ENCODE measurements around the gene L3MBTL1.
"Not testable (repeated sequence)": the region's sequence is repeated elsewhere in the genome, so short reads cannot be mapped to it uniquely, and the experiment has no call there.

Gene L3MBTL1

DNA sequence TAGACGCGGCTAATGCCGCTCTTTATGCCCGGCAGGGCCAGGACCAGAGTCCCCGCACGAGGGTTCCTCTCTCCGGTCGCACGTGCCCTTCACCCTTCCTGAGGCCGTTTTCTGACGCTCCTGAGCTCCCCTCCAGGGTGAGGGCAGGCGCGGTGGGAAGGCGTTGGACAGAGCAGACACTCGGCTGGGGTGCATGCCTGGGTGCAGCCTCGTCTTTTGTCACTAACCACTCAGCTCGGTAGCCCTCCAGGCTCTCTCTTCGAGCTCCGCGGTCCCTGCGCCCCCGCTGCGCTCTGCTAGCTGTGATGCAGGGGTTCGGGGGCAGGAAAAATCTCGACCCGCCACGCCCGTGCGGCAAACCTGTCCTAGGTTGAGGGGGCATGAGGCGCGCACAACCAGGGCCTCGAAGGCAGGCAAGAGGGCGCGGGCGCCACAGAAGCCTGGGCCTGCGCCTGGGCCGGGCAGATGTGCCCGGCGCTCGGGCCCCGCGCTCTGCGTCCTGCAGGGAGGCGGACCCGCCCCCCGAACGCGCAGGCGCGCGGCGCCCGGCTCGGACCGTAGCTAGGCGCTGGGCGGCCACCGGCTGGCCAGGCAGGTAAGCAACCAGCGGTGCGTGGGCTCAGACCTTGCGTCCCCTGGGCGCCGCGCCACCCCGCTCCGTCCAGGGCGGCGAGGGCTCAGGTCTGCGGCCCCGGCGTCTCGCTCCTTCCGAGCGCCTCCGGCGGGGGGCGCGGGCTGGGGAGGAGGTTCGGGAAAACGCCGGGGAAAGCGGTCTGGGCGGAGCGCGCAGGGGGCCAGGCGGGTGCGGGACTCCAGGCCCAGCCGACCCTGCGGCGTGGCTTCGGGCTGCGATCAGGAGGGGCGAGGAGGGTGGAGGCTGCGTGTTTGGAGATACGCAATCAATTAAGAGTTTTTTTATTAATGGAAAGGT, at the start of gene L3MBTL1:
Gene L3MBTL1, plus strand, starts transcription at position 548 of the 931 bp plus-strand sequence. CDS start 5,807 bp downstream, outside the sequence.
- peak in 1 of 2 donors; percentile 1 for DNase-seq

DNA sequence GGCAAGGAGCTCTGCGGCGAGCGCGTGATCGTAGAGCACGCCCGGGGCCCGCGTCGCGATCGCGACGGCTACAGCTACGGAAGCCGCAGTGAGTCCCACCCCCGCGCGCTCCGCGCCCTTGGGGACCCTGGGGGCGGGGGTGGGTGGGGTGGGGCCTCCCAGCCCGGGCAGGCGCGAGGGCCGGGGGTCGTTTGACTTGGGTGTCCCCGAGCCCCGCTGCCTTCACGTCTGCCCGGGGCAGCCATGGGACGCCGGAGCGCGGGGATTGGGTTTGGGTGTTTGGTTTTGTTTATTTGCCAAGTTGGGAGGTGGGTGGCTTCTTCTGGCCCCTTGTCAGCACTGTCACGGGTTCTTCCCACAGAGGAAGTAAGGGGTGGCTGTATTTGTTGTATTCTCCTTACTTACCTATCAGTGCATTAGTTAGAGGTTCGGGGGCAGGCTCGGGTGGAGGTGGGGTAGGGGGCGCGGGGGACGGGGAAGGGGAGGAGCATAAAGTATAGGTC, 49.0 kb upstream of the L3MBTL1 start:
- DNase-seq, result peak; percentile 27 to 48

DNA sequence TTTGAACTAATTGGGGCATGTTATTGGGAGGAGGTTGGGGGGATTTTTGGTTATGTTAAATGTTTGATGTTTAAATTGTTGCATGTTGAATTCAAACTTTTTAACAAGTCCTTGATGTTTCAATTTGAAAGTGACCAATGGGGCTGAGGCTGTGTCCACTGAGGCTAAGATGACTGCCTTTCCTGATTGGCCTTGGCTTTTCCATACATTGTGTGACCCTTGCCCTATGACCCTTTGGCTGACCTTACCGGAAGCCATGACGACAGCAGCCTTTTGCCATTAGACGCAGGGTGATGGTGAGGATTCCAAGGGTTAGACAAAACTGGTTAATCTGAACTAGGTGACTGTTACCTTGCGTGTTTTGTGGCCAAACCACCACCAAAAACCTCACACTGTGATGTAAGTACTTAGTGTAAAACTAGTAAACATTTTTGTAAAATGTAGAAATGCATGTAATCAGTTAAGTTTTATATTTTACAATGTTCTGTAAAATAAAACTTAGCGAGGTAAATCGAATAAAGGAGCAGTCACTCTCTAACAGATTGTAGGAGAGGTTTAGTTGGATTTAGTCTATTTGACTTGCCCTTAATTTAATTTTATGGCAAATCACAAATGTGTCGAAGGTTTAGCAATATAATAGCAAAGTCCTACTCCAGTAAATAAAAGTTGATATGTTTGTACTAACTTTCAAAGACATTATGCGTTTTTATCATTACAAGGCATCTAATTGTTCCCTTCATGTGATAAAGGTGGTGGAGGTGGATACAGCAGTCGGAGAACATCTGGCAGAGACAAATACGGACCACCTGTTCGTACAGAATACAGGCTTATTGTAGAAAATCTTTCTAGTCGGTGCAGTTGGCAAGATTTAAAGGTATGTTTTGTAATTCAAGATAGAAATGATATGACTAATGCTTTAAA, 48.2 kb upstream of the L3MBTL1 start:
- DNase-seq, result peak; percentile 19 to 39

DNA sequence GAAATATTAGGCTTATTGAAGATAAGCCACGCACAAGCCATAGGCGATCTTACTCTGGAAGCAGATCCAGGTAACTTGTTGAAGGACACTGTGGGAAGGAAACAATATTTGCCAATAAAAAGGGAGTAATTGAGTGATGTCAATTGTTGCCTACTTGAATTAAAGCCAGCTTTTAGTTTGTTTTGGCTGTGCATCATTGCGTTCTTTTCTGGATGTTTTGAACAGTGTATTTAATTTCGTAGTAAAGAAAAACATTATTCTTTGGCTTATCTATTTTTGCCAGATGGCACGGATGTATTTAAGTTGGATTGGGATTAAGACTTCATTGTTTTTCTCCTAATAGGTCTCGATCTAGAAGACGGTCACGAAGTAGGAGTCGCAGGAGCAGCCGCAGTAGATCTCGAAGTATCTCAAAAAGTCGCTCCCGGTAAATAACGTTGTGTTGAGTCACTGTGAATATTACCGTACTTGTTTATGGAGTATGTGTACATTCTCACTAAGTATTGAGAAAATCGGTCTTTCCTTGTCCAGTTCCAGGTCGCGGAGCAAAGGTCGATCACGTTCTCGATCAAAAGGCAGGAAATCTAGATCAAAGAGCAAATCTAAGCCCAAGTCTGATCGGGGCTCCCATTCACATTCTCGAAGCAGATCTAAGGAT, 47.2 kb upstream of the L3MBTL1 start:
- no peak for DNase-seq

DNA sequence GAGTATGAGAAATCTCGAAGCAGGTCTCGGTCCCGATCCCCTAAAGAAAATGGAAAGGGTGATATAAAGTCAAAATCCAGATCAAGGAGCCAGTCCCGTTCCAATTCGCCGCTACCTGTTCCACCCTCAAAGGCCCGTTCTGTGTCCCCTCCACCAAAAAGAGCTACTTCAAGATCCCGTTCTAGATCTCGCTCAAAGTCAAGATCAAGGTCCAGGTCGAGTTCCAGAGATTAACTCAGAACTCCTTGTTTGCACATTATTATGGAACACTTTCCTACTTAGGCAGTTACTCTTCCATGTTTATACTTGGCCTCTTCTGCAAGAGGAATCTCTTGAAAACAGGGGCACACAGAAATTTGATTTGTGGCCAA, 46.7 kb upstream of the L3MBTL1 start:
- no peak for DNase-seq

DNA sequence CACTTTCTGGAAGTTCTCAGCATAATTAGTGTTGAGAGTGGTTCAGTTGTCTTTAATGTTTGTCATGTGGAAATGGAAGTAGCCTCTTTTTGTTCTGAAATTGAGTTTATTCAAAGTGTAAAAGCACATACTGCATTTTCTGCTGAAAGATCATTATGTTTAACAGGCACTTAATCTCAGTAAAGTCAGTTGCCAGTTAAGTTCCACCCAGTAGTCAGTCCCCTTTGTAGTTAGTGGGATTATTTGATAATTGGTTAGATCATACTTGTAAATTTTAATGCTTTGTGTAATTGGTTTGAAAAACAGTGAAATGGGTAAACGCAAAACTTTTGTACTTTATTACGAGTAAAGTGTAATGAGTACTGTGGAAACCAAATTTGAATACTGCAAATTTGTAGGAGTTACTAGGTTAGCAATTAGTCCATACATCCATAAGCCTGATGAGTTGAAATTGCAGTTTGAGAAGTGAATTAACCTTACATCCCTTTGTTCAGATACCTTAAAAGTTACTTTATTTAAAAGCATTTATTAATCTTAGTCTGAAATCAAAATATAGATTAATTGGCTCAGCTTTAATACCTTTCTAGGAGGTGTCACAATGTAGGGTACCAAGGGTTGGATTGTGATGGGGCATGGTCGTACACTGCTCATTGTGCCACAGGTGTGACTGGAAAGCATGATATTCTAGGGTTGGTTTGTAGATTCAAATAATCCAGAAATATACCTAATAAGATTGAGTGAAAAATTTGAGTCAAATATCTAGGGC, 45.4 kb upstream of the L3MBTL1 start:
- DNase-seq, result no peak

DNA sequence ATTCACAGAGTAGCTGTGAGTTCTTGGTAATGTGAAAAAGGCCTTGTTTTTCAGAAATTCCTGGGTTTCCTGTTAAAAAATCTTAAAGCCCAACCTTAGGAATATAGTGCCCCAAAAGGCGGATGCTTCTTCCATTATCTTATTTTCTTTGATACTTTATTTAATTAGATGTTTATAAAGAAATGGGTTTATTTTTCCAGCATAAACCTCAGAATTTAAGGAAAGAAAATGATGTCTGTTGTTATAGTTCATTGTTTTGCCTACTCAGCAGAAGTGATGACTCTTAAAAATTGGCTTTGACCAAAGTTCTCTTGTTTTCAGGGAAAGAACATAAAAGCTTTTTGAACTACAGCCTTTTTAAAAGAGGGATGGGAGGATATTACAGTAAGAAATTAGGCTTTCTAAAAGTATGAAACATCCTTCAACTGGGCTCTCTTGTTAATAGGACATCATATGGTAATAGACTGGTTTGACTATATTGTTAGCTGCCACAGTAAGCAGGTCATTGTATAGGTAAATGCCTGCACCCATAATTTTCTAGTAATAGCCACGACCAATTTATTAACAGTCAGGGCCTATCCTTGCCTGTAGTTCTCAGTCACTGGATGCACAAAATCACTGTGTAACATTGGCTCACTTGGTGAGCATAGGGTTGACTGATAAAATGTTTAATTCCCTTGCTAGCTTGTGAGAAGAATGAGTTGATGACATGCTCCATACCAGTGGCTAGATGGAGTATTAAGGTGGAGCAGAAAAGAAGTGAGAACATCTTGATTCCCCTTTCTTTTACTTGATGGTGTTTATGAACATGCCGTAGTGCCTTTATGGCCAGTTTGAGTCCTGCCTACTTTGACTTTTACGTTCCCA, 44.6 kb upstream of the L3MBTL1 start:
- DNase-seq, result no peak

DNA sequence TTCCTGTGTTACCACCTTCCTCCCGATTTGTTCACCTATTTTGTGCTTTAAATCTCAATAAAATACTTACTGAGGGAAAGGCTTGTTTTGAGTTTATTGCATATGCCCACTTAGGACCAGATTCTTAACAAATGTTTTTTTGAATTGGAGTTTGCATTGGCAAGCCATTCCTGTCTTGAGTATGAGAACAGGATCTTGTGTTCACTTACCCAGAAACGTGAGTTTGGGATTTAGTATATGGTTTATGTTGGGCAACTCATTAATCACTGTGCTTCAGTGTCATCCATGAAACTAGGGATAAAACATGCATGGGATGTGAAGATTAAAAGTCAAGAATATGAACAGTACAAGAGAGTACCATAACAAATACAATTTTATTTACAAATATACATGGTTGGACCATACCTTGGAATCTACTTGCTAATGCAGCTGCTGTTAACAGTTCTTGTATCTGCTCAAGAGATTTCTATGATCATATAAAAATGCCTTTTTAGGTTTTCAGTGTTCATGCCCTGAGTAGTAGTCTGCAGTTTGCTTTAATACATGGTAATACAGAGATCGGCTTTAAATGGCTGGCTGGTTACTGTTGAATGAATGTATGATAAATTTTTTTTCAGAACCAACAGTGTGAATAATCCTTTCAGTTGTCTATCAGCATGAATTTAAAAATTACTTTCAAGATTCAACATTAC, 43.8 kb upstream of the L3MBTL1 start:
- DNase-seq, result no peak

DNA sequence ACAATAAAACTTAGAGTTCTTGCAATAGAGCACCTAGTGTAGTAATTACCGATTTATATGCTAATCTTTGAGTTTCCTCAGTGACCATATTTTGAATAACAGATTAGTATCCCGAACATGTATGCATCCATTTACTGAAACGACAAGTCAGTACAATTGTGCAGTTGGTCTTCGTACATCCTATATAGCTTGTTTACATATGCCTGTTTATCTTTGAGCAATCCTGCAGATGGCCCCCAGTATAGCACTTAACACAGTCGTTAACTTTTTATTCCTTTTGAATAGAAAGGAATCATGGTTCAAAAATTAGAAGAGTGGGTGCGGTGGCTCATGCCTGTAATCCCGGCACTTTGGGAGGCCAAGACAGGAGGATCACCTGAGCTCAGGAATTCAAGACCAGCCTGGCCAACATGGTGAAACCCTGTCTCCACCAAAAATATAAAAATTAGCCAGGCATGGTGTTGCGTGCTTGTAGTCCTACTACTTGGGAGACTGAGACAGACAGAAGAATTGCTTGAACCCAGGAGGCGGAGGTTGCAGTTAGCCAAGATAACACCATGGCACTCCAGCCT, 43.2 kb upstream of the L3MBTL1 start:
- DNase-seq, result no peak

DNA sequence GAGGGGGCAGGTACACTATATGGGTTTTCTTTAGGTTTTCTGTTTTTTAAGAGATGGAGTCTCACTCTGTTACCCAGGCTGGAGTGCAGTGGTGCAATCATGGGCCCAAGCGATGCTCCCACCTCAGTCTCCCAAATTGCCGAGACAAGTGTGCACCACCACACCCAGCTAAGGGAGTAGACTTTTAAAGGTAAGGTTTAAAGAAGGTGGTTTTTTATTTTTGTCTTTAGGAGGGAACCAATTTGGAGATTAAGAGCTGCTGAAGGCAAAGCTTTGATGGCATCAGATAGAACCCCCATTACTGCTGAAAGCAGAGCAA, 41.9 kb upstream of the L3MBTL1 start:
- DNase-seq, result no peak

DNA sequence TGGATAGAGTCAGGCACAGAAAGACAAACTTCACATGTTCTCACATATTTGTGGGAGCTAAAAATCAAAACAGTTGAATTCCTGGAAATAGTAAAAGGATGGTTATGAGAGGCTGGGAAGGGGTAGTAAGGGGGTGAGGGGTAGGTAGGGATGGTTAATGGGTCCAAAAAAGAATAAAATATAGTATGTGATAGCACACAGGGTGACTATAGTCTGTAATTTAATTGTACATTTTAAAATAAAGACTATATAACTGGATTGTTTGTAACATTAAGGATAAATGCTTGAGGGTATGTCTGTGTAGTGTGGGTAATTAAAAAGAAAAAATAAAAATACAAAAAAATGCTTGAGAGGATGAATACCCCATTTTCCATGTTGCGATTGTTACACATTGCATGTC, 39.9 kb upstream of the L3MBTL1 start:
- no peak for DNase-seq

DNA sequence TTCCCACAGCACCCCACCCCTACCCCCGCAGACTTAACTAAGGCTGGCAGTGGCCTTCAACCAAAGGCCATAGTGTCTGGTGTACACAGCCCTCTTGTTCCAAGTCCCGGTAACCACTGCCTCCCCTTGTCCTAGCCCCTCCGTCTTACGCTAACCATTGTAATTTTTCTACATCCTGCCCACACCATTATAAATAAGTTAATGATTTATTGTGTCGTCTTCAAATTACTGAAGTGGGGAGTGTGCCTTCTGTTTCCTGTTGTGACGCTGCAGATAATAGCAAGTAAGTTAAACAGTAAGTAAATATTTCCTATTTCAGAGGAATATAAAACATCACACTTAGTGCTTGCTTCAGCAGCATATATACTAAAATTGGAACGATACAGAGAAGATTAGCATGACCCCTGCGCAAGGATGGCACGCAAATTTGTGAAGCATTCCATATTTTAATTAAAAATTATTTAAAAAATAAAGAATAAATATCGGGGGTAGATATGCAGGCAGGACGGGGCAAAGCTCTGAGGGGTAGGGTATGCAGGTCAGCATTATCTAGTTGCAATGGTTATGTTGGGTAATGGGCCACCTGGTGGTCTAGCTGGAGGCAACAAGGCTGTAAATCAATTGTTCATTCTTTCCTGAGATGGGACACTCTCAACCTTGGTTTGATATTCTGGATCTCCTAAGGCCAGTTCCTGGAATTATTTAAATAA, 34.7 kb upstream of the L3MBTL1 start:
- DNase-seq, result no peak

DNA sequence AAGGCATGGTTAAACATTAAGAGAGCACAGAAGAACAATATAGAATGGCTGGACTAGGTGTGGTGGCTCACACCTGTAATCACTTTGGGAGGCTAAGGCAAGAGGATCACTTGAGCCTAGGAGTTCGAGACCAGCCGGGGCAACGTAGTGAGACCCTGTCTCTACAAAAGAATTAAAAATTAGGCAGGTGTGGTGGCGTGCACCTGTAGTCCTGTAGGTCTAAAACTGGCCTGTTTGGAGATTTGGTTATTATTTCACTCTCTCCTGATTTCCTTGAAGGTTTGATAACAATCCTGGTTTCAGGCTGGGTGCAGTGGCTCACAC, 34.2 kb upstream of the L3MBTL1 start:
- no peak for DNase-seq

DNA sequence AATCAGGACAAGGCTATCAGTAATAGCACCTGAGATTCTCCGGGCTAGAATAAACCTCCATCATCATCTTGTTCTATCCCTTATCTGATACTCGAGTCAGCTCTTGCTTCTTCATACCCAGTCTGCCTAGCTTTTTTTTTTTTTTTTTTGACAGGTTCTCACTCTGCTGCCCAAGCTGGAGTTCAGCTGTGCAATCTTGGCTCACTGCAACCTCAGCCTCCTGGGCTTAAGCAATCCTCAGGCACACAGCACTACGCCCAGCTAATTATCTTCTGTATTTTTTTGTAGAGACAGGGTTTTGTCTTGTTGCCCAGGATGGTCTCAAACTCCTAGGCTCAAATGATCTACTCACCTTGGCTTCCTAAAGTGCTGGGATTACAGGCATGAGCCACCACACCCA, 30.3 kb upstream of the L3MBTL1 start:
- no peak for DNase-seq

DNA sequence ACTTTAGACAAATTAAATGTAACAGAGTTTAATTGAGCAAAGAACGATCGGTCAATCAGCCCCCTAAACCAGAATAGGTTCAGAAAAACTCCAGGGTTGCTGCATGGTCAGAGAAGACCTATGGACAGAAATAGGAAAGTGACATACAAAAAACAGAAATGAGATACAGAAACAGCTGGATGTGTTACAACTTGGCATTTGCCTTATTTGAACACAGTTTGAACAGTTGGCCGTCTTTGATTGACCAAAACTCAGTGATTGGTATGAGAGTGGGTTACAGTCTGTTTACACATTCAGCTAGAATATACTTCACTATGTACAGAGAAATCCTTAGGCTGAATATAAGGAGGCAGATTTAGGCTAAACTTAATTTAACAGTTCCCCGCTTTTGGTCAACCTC, 29.9 kb upstream of the L3MBTL1 start:
- no peak for DNase-seq

DNA sequence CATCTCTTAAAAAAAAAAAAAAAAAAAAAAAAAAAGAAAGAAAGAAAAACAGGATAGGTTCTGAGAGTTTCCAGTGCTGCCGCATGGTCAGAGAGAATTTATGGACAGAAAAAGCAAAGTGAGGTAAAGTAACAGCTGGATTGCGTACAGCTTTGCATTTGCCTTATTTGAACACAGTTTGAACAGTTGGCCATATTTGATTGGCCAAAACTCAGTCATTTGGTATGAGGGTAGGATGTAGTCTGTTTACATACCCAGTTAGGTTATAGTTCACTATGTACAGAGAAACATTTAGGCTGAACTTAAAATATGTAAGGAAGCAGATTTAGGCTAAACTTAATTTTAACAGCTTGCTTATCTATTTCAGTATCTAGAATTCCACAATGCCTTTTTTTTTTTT, 17.5 kb upstream of the L3MBTL1 start:
- no peak for DNase-seq

DNA sequence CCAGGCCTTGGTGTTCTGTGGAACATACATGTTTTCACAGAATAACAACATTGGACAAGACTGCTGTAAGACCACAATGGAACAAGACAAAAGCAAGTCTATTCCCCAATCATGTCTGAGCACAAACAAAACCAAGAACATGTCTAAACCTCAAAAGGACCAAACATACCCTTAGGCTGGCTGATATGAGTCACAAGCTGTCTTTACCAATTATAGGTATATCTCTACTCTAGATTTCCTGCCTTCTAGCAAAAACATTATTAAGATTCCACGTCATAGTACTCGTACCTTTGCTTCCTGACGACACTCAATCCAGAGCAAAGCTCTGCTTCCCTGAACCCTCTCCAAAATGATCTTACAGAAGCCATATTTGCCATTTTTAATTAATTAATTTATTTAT, 15.4 kb upstream of the L3MBTL1 start:
- no peak for DNase-seq

DNA sequence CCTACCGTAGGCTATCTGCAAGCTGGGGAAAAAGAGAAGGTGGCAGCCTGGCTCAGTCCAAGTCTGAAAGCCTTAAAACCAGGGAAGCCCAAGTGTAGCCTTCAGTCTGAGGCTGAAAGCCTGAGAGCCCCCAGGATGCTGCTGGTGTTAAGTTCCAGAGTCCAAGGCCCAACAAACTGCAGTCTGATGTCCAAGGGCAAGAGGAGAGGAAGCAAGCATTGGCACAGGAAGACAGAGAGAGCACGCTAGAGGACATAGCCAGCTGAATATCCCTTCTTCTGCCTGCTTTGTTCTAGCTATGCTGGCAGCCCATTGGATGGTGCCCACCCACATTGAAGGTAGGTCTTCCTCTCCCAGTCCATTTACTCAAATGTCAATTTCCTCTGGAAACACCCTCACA, 12.1 kb upstream of the L3MBTL1 start:
- DNase-seq, result no peak

DNA sequence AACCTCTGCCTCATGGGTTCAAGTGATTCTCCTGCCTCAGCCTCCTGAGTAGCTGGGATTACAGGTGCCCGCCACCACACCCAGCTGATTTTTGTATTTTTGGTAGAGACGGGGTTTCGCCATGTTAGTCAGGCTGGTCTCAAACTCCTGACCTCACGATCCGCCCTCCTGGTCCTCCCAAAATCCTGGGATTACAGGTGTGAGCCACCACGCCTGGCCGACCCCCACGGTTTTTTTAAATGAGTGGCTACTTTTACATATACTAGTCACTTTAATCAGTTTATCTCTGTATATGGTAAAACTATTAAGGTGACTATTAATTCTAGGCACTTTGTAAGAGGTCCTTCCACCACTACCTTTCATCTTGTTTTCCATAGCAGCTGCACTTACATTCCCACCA, 5.5 kb upstream of the L3MBTL1 start:
- not testable (repeated sequence) for DNase-seq

DNA sequence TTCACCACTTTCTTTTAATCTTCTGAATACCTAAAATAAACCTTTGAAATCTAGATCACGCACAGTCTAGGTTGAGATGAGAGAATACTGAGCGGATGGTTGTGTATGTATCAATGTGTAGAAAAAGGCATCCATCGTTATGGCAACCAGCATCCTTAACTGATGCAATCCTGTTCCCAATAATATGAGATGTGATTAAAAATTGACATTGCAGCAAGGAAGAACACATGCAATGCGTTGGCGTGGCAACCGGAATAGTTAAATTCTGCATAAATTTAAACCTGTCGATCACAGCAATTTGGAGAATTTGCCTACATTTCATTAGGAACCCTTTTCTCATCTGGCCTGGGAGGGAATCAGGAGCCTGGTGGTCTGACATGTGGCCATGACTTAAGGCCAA, 1.3 kb upstream of the L3MBTL1 start:
- no peak for DNase-seq

All from CD4-positive, alpha-beta T cell treated with Interleukin-4 for 1 hour (primary cell).